ENCODE results near the gene ANK3.

The ANK3 gene

GRCh38 chr10:60082341-60082740, 307.3 kb downstream of the ANK3 start:
- Histone ChIP-seq H3K4me1 (peaks cover 0 to 10% (median 0%) of the 10 kb centered on the region in 4 donors), H3K27ac (no peak overlapping the region), H3K27me3 (no peaks in the 10 kb centered on the region), H3K36me3 (no peaks in the 10 kb centered on the region), H3K4me3 (no peak overlapping the region), H3K9me3 (no peaks in the 10 kb centered on the region)
- DNase-seq, result no peak
- intact Hi-C loops (cut with DNase I; ENCODE audit: low total_unique reads), result no loop called here
- no peak for TF ChIP-seq CTCF (IDR thresholded peaks at IDR 0.05)

- no peak for DNase-seq
- no peak overlapping the region for H3K27ac ChIP-seq
- intact Hi-C loops (cut with DNase I; ENCODE audit: low total_unique reads), result no loop called here
- no peak for TF ChIP-seq CTCF (IDR thresholded peaks at IDR 0.05)
- no peaks in the 10 kb centered on the region for H3K4me1 ChIP-seq
- peaks cover 0 to 10% (median 0%) of the 10 kb centered on the region in 3 donors for H3K36me3 ChIP-seq
- H3K9me3 ChIP-seq, result no peaks in the 10 kb centered on the region
- no peak overlapping the region for H3K4me3 ChIP-seq
- H3K27me3 ChIP-seq, result no peaks in the 10 kb centered on the region
These were observed 315.7 kb downstream of the ANK3 start for GRCh38 chr10:60073781-60074656.

GRCh38 chr10:60073397-60073780, 316.3 kb downstream of the ANK3 start:
- intact Hi-C loops (cut with DNase I; ENCODE audit: low total_unique reads), result no loop called here
- no peak for TF ChIP-seq CTCF (IDR thresholded peaks at IDR 0.05)
- Histone ChIP-seq H3K36me3 (peaks cover 0 to 10% (median 0%) of the 10 kb centered on the region in 3 donors), H3K4me1 (no peaks in the 10 kb centered on the region), H3K4me3 (no peak overlapping the region), H3K27me3 (no peaks in the 10 kb centered on the region), H3K9me3 (no peaks in the 10 kb centered on the region), H3K27ac (no peak overlapping the region)
- DNase-seq, result no peak

GRCh38 chr10:60069311-60069710, 320.4 kb downstream of the ANK3 start:
- Histone ChIP-seq H3K4me1 (peaks cover 0 to 8% (median 3%) of the 10 kb centered on the region in 4 donors), H3K27me3 (no peaks in the 10 kb centered on the region), H3K27ac (no peak overlapping the region), H3K36me3 (no peaks in the 10 kb centered on the region), H3K4me3 (no peak overlapping the region), H3K9me3 (no peaks in the 10 kb centered on the region)
- intact Hi-C loops (cut with DNase I; ENCODE audit: low total_unique reads), result no loop called here
- no peak for DNase-seq
- TF ChIP-seq CTCF (IDR thresholded peaks at IDR 0.05), result no peak

- no peak for TF ChIP-seq CTCF (IDR thresholded peaks at IDR 0.05)
- no peak for DNase-seq
- H3K4me1 ChIP-seq, result peaks cover 0 to 25% (median 2%) of the 10 kb centered on the region in 4 donors
- no peaks in the 10 kb centered on the region for H3K27me3 ChIP-seq
- intact Hi-C loops (cut with DNase I; ENCODE audit: low total_unique reads), result no loop called here
- no peaks in the 10 kb centered on the region for H3K9me3 ChIP-seq
- H3K27ac ChIP-seq, result no peak overlapping the region
- no peaks in the 10 kb centered on the region for H3K36me3 ChIP-seq
- H3K4me3 ChIP-seq, result no peak overlapping the region
These were observed 339.3 kb downstream of the ANK3 start for GRCh38 chr10:60050366-60050765.
